ENCODE data around the gene ZNF608.

- TF ChIP-seq ZNF565 (CRISPR knock-in tag; conservative IDR thresholded peaks at IDR 0.05; ENCODE audit: low read depth): no peak
- no peak for TF ChIP-seq TCF4 (CRISPR knock-in tag; IDR thresholded peaks at IDR 0.05; ENCODE audit: borderline replicate concordance)
- no peak for TF ChIP-seq RARB (CRISPR knock-in tag; IDR thresholded peaks at IDR 0.05)
- no peak for TF ChIP-seq ESRRG (CRISPR knock-in tag; IDR thresholded peaks at IDR 0.05)
- 0 out of 2 replicates have a peak, but pooled peaks have one; percentile 35 for TF ChIP-seq ZFP3 (CRISPR knock-in tag; IDR thresholded peaks at IDR 0.05)
- TF ChIP-seq CREB5 (CRISPR knock-in tag; IDR thresholded peaks at IDR 0.05; ENCODE audit: low read depth): no peak
- no peak for TF ChIP-seq PATZ1 (CRISPR knock-in tag; IDR thresholded peaks at IDR 0.05; ENCODE audit: borderline replicate concordance)
- no peak for TF ChIP-seq TSHZ2 (CRISPR knock-in tag; IDR thresholded peaks at IDR 0.05)
- TF ChIP-seq, protein P1, sequence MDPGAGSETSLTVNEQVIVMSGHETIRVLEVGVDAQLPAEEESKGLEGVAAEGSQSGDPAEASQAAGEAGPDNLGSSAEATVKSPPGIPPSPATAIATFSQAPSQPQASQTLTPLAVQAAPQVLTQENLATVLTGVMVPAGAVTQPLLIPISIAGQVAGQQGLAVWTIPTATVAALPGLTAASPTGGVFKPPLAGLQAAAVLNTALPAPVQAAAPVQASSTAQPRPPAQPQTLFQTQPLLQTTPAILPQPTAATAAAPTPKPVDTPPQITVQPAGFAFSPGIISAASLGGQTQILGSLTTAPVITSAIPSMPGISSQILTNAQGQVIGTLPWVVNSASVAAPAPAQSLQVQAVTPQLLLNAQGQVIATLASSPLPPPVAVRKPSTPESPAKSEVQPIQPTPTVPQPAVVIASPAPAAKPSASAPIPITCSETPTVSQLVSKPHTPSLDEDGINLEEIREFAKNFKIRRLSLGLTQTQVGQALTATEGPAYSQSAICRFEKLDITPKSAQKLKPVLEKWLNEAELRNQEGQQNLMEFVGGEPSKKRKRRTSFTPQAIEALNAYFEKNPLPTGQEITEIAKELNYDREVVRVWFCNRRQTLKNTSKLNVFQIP (CRISPR knock-in tag; IDR thresholded peaks at IDR 0.05; ENCODE audit: borderline replicate concordance, low read depth): no peak
- TF ChIP-seq CSDC2 (CRISPR knock-in tag; IDR thresholded peaks at IDR 0.05): no peak
- TF ChIP-seq SNAI2 (CRISPR knock-in tag; IDR thresholded peaks at IDR 0.05): no peak
- no peak for TF ChIP-seq ZNF70 (CRISPR knock-in tag; IDR thresholded peaks at IDR 0.05)
- TF ChIP-seq ZFP30 (CRISPR knock-in tag; IDR thresholded peaks at IDR 0.05): no peak
Observed at GRCh38 chr5:124706051-124706450, 40.4 kb downstream of the ZNF608 start.

Measured in SK-N-SH treated with all-trans-retinoic acid at 6 μM for 48 hours (cell line).